Keratinocyte (primary cell): ENCODE data around the gene NXT1. TPM values are rescaled to one million over a fixed set of nuclear protein-coding genes. Genes with fewer than 3 reads are reported as not detected.
"Not testable (repeated sequence)": the region's sequence is repeated elsewhere in the genome, so short reads cannot be mapped to it uniquely, and the experiment has no call there.

ENCODE experiments used
- DNase-seq: peaks from one replicate; pipeline ENCODE4 v3.0.0-alpha.2; 2011; ENCODE audit warnings: low read depth, missing footprints, low spot score
- FAIRE-seq: peaks from 2 replicates; lab custom pipeline; 2011; peaks lifted over from hg19 to GRCh38; lab: Jason Lieb, UNC
- H2AFZ ChIP-seq: 2 replicates; pipeline ENCODE4 v1.6.0; 2012; ENCODE audit warnings: low read length, control low read depth, inconsistent platforms; ENCODE audit not compliant: control insufficient read depth
- H3K27ac ChIP-seq: 2 replicates; pipeline ENCODE4 v1.5.1; 2011; ENCODE audit warnings: low read length; ENCODE audit not compliant: control insufficient read depth, insufficient read depth
- H3K27me3 ChIP-seq: 3 replicates; pipeline ENCODE4 v1.6.0; 2011; ENCODE audit warnings: low read length; ENCODE audit not compliant: control insufficient read depth, insufficient read depth; ENCODE audit errors: extremely low read depth
- H3K36me3 ChIP-seq, 2 experiments: 2 replicates in 1 of 2; 3 replicates in 1 of 2; pipeline ENCODE4 v1.5.1; 2011; ENCODE audit warnings: low read length in 2 of 2, mild to moderate bottlenecking in 1 of 2; ENCODE audit not compliant: control insufficient read depth in 2 of 2, insufficient read depth in 2 of 2; ENCODE audit errors: extremely low read depth in 1 of 2
- H3K4me1 ChIP-seq: 3 replicates; pipeline ENCODE4 v1.5.1; 2011; ENCODE audit warnings: low read length; ENCODE audit not compliant: control insufficient read depth, insufficient read depth; ENCODE audit errors: extremely low read depth
- H3K4me2 ChIP-seq: 3 replicates; pipeline ENCODE4 v1.6.0; 2011; ENCODE audit warnings: low read depth, low read length; ENCODE audit not compliant: control insufficient read depth, insufficient read depth; ENCODE audit errors: extremely low read depth
- H3K4me3 ChIP-seq, 3 experiments: fragments of 200-600 bp in 1 of 3; sonication (generic) in 1 of 3; 2 replicates in 2 of 3; 3 replicates in 1 of 3; pipeline ENCODE4 v1.5.1; 2011 to 2016; ENCODE audit warnings: low read length in 3 of 3, mild to moderate bottlenecking in 3 of 3, control low read depth in 2 of 3, inconsistent platforms in 1 of 3, low read depth in 1 of 3, mixed read lengths in 1 of 3, mixed run types in 1 of 3, moderate library complexity in 1 of 3; ENCODE audit not compliant: control insufficient read depth in 2 of 3, insufficient read depth in 2 of 3; ENCODE audit errors: extremely low read depth in 1 of 3
- H3K79me2 ChIP-seq: 2 replicates; pipeline ENCODE4 v1.6.0; 2012; ENCODE audit warnings: low read length; ENCODE audit not compliant: control insufficient read depth, insufficient read depth
- H3K9ac ChIP-seq: 3 replicates; pipeline ENCODE4 v1.6.0; 2011; ENCODE audit warnings: low read length; ENCODE audit not compliant: control insufficient read depth, insufficient read depth; ENCODE audit errors: extremely low read depth
- H3K9me1 ChIP-seq: 3 replicates; pipeline ENCODE4 v1.6.0; 2011; ENCODE audit warnings: low read length; ENCODE audit not compliant: control insufficient read depth, insufficient read depth; ENCODE audit errors: extremely low read depth
- H3K9me3 ChIP-seq: 2 replicates; pipeline ENCODE4 v1.5.1; 2012; ENCODE audit warnings: low read depth, low read length; ENCODE audit not compliant: control insufficient read depth
- H4K20me1 ChIP-seq: 3 replicates; pipeline ENCODE4 v1.6.0; 2011; ENCODE audit warnings: low read length; ENCODE audit not compliant: control insufficient read depth, insufficient read depth; ENCODE audit errors: extremely low read depth
- EZH2 ChIP-seq: IDR thresholded peaks from one replicate; pipeline ENCODE4 v1.6.1; 2012; ENCODE audit warnings: inconsistent platforms, mild to moderate bottlenecking, low read length, moderate library complexity
- dilution Hi-C: fragments of 300-500 bp; cut with MboI; formaldehyde crosslinking; loops from one replicate; pipeline ENCODE4 v1.7.0; 2020; ENCODE audit warnings: low sequenced_read_pairs; ENCODE audit not compliant: extremely low pct_ligation_motif_present
- polyA plus RNA-seq, 5 experiments: library from polyadenylated mRNA; depleted of rRNA in 3 of 5; stranded (reverse) in 3 of 5; stranded (forward) in 1 of 5; unstranded in 1 of 5; fragments of >200 nt; gene quantifications; 1 replicate in 1 of 5; 2 replicates in 3 of 5; 3 replicates in 1 of 5; pipeline versions ENCODE4 v1.2.1 to v1.2.3, GENCODE V29; 2011 to 2012; ENCODE audit warnings: missing spikeins in 2 of 5, low read depth in 1 of 5, low replicate concordance in 1 of 5
- TF ChIP-seq, protein P1 (sequence below), 3 experiments: IDR thresholded peaks in 1 of 3; conservative IDR thresholded peaks in 1 of 3; optimal IDR thresholded peaks in 1 of 3; 2 replicates in 2 of 3; 3 replicates in 1 of 3; pipeline versions ENCODE3 to v1.5.1; 2011; ENCODE audit warnings: low read length in 3 of 3, mild to moderate bottlenecking in 3 of 3, moderate library complexity in 2 of 3, control low read depth in 1 of 3, inconsistent platforms in 1 of 3; ENCODE audit not compliant: insufficient read depth in 2 of 3; ENCODE audit errors: extremely low read depth in 1 of 3

Gene NXT1
- polyA plus RNA-seq, 1 donor (not counting 4 experiments of a cell fraction or from before 2014, with no cell fraction given): 25.8 TPM

DNA sequence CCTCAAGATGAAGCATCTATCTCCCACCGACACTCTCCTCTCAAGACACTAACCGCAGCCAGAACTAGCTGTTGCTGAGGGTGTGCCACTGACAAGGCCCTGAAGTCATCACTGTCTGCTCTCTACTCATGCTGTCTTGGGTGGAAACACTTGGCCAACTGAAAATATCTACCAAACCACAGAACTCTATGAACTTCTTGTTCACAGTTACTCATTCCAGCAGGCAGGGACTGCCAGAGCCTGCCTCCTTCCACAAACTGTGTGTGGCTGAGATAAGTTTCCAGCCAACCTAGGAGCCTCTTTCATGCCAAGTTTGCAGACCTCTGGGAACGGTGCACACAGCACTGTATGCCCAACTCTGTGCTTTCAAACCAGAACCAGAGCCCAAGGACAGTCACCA lies 45.5 kb upstream of the NXT1 start:
- H3K36me3 ChIP-seq: no peaks in the 10 kb centered on the region
- H3K4me2 ChIP-seq: no peak overlapping the region
- no peak for DNase-seq
- no peaks in the 10 kb centered on the region for H3K4me1 ChIP-seq
- H2AFZ ChIP-seq: no peak overlapping the region
- no peak overlapping the region for H3K9ac ChIP-seq
- no peak for TF ChIP-seq EZH2
- TF ChIP-seq, protein P1, sequence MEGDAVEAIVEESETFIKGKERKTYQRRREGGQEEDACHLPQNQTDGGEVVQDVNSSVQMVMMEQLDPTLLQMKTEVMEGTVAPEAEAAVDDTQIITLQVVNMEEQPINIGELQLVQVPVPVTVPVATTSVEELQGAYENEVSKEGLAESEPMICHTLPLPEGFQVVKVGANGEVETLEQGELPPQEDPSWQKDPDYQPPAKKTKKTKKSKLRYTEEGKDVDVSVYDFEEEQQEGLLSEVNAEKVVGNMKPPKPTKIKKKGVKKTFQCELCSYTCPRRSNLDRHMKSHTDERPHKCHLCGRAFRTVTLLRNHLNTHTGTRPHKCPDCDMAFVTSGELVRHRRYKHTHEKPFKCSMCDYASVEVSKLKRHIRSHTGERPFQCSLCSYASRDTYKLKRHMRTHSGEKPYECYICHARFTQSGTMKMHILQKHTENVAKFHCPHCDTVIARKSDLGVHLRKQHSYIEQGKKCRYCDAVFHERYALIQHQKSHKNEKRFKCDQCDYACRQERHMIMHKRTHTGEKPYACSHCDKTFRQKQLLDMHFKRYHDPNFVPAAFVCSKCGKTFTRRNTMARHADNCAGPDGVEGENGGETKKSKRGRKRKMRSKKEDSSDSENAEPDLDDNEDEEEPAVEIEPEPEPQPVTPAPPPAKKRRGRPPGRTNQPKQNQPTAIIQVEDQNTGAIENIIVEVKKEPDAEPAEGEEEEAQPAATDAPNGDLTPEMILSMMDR (optimal IDR thresholded peaks at IDR 0.05 in 1 of 3, IDR thresholded peaks at IDR 0.05 in 1 of 3, conservative IDR thresholded peaks at IDR 0.05 in 1 of 3; ENCODE audit: extremely low read depth in 1 of 3, insufficient read depth in 2 of 3, low read length in 3 of 3): no peak
- H4K20me1 ChIP-seq: no peaks in the 10 kb centered on the region
- no peak overlapping the region for H3K4me3 ChIP-seq
- no peak overlapping the region for H3K27ac ChIP-seq
- no peaks in the 10 kb centered on the region for H3K9me3 ChIP-seq
- H3K27me3 ChIP-seq: no peaks in the 10 kb centered on the region
- no peaks in the 10 kb centered on the region for H3K9me1 ChIP-seq
- dilution Hi-C loops: no loop called here
- FAIRE-seq: no peak
- no peaks in the 10 kb centered on the region for H3K79me2 ChIP-seq

DNA sequence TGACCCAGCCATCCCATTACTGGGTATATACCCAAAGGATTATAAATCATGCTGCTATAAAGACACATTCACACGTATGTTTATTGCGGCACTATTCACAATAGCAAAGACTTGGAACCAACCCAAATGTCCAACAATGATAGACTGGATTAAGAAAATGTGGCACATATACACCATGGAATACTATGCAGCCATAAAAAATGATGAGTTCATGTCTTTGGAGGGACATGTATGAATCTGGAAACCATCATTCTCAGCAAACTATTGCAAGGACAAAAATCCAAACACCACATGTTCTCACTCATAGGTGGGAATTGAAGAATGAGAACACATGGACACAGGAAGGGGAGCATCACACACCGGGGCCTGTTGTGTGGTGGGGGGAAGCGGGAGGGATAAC lies 43.2 kb upstream of the NXT1 start:
- H3K4me3 ChIP-seq, H3K79me2 ChIP-seq, H3K27me3 ChIP-seq, H3K4me2 ChIP-seq, dilution Hi-C loops, H3K9ac ChIP-seq, DNase-seq, H2AFZ ChIP-seq, H3K9me3 ChIP-seq, FAIRE-seq, H3K9me1 ChIP-seq, H3K4me1 ChIP-seq, H3K27ac ChIP-seq, H3K36me3 ChIP-seq, H4K20me1 ChIP-seq: not testable (repeated sequence)

DNA sequence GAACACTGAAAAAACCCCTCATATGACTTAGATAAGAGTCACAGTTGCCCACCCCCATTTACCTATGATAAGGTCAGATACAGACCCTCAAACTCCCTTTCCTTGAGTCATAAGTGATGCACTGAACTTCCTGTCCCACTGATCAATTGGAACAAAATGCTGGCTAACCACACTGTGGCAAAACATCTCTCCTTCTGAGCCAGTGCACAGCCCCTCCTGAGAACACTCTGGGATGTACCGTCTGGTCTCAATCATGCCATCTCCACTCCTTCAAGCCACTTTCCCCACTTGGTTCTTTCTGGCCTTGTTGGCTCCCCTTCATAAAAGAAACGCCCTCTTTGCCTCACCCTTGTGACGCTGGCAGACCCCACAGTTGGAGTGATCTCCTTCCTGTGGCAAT lies 42.6 kb upstream of the NXT1 start:
- no peak overlapping the region for H3K4me2 ChIP-seq
- TF ChIP-seq EZH2: no peak
- TF ChIP-seq, protein P1 (optimal IDR thresholded peaks at IDR 0.05 in 1 of 3, IDR thresholded peaks at IDR 0.05 in 1 of 3, conservative IDR thresholded peaks at IDR 0.05 in 1 of 3; ENCODE audit: extremely low read depth in 1 of 3, insufficient read depth in 2 of 3, low read length in 3 of 3): no peak
- no peaks in the 10 kb centered on the region for H3K9me1 ChIP-seq
- H3K9me3 ChIP-seq: no peaks in the 10 kb centered on the region
- H4K20me1 ChIP-seq: no peaks in the 10 kb centered on the region
- H3K79me2 ChIP-seq: no peaks in the 10 kb centered on the region
- dilution Hi-C loops: no loop called here
- FAIRE-seq: no peak
- H3K27me3 ChIP-seq: no peaks in the 10 kb centered on the region
- H3K27ac ChIP-seq: no peak overlapping the region
- no peaks in the 10 kb centered on the region for H3K36me3 ChIP-seq
- H2AFZ ChIP-seq: no peak overlapping the region
- no peaks in the 10 kb centered on the region for H3K4me1 ChIP-seq
- H3K9ac ChIP-seq: no peak overlapping the region
- no peak overlapping the region for H3K4me3 ChIP-seq
- no peak for DNase-seq
